Head of caudate nucleus (tissue), 42 donors: Measurements from ENCODE around the gene STXBP3.

Source experiments
- DNase-seq, 42 donors: peaks; one replicate each; pipeline versions ENCODE4 v3.0.0 to v3.0.0-alpha.2; 2020 to 2021; ENCODE audit warnings: mixed read lengths in 7 of 42
- intact Hi-C: fragments of 100-400 bp; cut with DNase I; formaldehyde crosslinking; loops from one replicate; pipeline ENCODE4 v1.15.0; 2022

Gene STXBP3

DNA sequence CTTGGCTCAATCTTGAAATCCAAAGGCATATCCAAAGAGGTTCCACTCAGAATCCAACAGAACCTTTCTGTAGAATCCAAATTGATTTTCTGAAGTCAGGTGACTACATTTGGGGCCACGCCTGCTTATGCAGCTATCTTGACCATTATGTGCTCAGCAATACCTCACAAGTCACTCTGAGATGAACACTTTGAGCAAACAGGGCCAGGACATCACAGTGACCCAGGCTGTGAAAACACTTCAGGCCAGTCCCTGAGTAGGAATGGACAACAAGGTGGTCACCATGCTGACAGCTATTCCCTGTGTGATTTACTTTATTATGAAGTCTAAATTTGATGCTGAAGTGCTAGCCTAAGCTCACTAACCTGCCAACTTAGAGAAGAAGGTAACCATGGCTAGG is 110.5 kb downstream of the STXBP3 start, which contains the start of gene AKNAD1:
AKNAD1 (minus strand) TSS at position 101 of the 400 bp plus-strand sequence. CDS start 4,430 bp downstream, outside the sequence.
- intact Hi-C loops: no loop called here
- peak in 1 of 42 donors; percentile 17 for DNase-seq

GRCh38 chr1:108858230-108858950 is 111.9 kb downstream of the STXBP3 start:
- intact Hi-C loops: no loop called here
- DNase-seq: peak in 1 of 42 donors; percentile 32
